Measurements from ENCODE around the gene SPN.
A peak's percentile ranks its signal among the peaks of the same experiment; 100 is the strongest.

DNA sequence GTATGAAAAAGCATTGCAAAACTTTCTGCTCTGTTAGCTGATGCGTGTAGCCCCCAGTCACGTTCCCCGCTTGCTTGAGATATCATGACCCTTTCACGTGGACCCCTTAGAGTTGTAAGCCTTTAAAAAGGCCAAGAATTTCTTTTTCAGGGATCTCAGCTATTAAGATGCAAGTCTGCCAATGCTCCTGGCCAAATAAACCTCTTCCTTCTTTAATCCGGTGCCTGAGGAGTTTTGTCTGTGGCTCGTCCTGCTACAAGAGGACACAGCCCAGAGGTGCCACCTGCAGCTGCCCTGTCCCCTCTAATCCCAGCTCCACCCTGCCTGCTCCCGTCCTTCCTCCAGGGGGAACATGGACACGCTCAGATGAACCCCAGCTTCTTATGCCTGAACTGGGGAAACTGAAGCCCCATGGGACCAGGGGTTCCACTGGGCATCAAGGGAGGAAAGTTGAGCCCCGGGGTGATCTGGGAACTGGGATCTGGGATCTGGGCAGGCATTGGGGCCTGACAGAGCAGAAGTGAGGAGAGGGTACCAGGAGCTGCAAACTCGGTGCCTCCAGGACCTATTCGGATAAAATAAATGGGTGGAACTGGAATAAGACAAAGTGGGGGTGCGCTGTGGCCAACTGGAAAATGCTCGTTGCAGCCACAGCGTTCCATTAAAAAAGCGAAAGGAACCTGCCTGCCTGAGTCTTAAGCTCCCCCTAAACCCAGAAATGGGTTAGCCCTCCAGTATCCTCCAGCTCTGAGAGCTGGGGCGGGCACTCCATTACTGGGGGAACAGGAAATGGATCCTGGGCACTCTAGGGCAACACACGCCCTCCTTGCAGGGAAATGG is 35.7 kb downstream of the SPN start:
- TF ChIP-seq CTCF (IDR thresholded peaks at IDR 0.05), result no peak
- TF ChIP-seq POLR2A (IDR thresholded peaks at IDR 0.05), result peak in 1 of 3 donors; percentile 3

Data from body of pancreas (tissue), 4 donors.